H1 (cell line): ENCODE data around the gene LPP. TPM values are rescaled to one million over a fixed set of nuclear protein-coding genes. Genes with fewer than 3 reads are reported as not detected.

ENCODE experiments used
- KDM5A ChIP-seq: fragments of 200-600 bp; IDR thresholded peaks from 2 replicates; pipeline ENCODE4 v1.7.1; 2012; ENCODE audit warnings: mild to moderate bottlenecking, low read length, inconsistent platforms, mixed read lengths
- RFX5 ChIP-seq: IDR thresholded peaks from 2 replicates; pipeline ENCODE4 v1.6.1; 2011; ENCODE audit warnings: low read depth, low read length, improper control_type of control experiment, borderline replicate concordance
- polyA plus RNA-seq, 7 experiments: library from polyadenylated mRNA; depleted of rRNA in 3 of 7; stranded (reverse) in 5 of 7; unstranded in 2 of 7; fragments of >200 nt in 5 of 7; fragments of 200-250 nt in 2 of 7; gene quantifications; 1 replicate in 5 of 7; 2 replicates in 1 of 7; 4 replicates in 1 of 7; pipeline versions ENCODE4 v1.2.1 to v1.2.3, GENCODE V29; 2011 to 2013; ENCODE audit warnings: missing spikeins in 2 of 7, mixed read lengths in 2 of 7
- total RNA-seq: library from RNA; stranded (reverse); fragmentation: NEBNext Ultra II Directional; extraction: Animal tissue kit (Norgen Biotek cat#: 25700); gene quantifications from 2 replicates; pipeline ENCODE4 v1.2.1, GENCODE V29; 2021

The LPP gene
- total and polyA plus RNA-seq, 2 of the 8 experiments (the other 6 are each of a cell fraction or from before 2014, with no cell fraction given) = 10.0 to 53.3 TPM

DNA sequence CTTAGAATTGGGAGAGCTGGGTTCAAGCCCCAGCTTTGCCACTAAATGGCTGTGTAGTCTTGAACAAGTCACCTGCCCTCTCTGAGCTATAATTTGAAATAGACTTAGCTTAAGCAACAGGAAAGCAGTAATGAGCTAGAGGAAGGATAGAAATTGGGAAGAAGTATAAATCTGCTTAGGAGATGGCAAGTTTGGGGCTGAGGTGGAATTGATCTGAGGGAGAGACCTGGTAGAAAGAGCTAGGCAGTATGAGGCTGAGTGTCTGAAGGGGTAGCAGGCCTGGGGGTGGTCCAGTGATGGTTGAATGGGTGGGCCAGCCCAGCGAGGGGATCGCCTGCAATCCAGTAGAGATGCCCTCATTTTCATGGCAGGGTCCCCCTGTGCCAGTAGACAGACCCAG lies 22.9 kb downstream of the LPP start (continued):
- TF ChIP-seq RFX5 (no peak), KDM5A (no peak)
- TF ChIP-seq, all 59 proteins: peak for 0
